ENCODE measurements around the gene DUS3L. TPM values are rescaled to one million over a fixed set of nuclear protein-coding genes. Genes with fewer than 3 reads are reported as not detected.
"Not testable (repeated sequence)": the region's sequence is repeated elsewhere in the genome, so short reads cannot be mapped to it uniquely, and the experiment has no call there.

The DUS3L gene
- total RNA-seq, 1 experiment from 2014 or later: 39.3 TPM

DNA sequence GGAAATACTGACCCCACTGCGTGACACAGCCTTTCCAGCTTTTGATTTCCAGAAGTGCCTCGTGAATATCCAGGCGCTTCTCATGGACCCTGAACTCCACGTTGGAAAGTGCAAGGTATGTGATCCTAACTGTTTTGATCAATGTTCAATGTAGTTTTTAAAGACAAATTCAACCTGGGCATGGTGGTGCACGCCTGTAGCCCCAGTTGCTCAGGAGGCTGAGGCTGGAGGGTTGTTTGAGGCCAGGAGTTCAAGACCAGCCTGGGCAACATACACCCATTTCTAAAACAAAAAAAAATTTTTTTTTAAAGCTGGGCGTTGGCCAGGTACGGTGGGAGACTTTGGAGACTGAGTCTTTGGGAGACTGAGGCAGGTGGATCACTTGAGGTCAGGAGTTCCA lies 39.3 kb downstream of the DUS3L start (continued):
- TF ChIP-seq ZNF317 (CRISPR knock-in tag; IDR thresholded peaks at IDR 0.05; ENCODE audit: borderline replicate concordance, low read depth): no peak
- no peak for TF ChIP-seq ZNF671 (CRISPR knock-in tag; IDR thresholded peaks at IDR 0.05)
- TF ChIP-seq IRF2 (CRISPR knock-in tag; IDR thresholded peaks at IDR 0.05; ENCODE audit: borderline replicate concordance, low read depth): no peak
- no peak for TF ChIP-seq KAT7 (CRISPR knock-in tag; IDR thresholded peaks at IDR 0.05; ENCODE audit: borderline replicate concordance)
- no peak for TF ChIP-seq CBFB (CRISPR knock-in tag; IDR thresholded peaks at IDR 0.05; ENCODE audit: low read depth)
- TF ChIP-seq, protein P1, sequence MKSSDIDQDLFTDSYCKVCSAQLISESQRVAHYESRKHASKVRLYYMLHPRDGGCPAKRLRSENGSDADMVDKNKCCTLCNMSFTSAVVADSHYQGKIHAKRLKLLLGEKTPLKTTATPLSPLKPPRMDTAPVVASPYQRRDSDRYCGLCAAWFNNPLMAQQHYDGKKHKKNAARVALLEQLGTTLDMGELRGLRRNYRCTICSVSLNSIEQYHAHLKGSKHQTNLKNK (CRISPR knock-in tag; IDR thresholded peaks at IDR 0.05): no peak
- no peak for TF ChIP-seq HMGA2 (CRISPR knock-in tag; IDR thresholded peaks at IDR 0.05)
- TF ChIP-seq FOXK1 (CRISPR knock-in tag; IDR thresholded peaks at IDR 0.05): no peak
- no peak for TF ChIP-seq NFE2L1 (CRISPR knock-in tag; IDR thresholded peaks at IDR 0.05)

DNA sequence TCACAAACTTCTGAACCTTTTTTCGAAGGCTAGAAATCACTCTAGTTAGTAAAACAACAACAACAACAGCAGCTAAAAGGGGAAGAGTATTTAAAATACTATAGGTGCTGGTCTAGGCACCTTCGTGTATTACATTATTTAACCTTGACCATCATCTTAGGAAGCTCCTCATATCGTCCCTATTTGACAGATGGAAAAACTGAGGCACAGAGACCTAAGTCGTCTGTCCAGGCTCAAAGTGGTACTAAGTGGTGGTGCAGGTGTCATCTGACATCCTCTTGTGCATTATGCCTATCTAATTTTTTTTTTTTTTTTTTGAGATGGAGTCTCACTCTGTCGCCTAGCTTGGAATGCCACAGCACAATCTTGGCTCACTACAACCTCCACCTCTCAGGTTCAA lies 41.5 kb downstream of the DUS3L start:
- Mint-ChIP-seq H3K4me3 (no peak overlapping the region), H3K27ac (no peak overlapping the region), H3K36me3 (no peaks in the 10 kb centered on the region), H3K27me3 (ENCODE audit: low read depth) (peaks cover 15% of the 10 kb centered on the region; the same call in 1 of the 2 replicates), H3K9me3 (no peaks in the 10 kb centered on the region), H3K4me1 (no peaks in the 10 kb centered on the region)
- ChIA-PET CTCF (interaction anchor here (0.5 to 0.6 kb wide), 2 partner anchors 273 to 582 kb away, joined by 3 read pairs; no protein-coding TSS in a partner anchor), POLR2A (no interaction called here)
- no peak for DNase-seq (ENCODE audit: low spot score)
- ATAC-seq: no peak
- TF ChIP-seq GABPB1 (CRISPR knock-in tag; IDR thresholded peaks at IDR 0.05) (no peak), RORB (CRISPR knock-in tag; IDR thresholded peaks at IDR 0.05) (no peak), ZNF671 (CRISPR knock-in tag; IDR thresholded peaks at IDR 0.05) (no peak), EMX1 (CRISPR knock-in tag; IDR thresholded peaks at IDR 0.05) (no peak), FOXJ3 (CRISPR knock-in tag; IDR thresholded peaks at IDR 0.05; ENCODE audit: borderline replicate concordance) (no peak)
- TF ChIP-seq, protein P2, sequence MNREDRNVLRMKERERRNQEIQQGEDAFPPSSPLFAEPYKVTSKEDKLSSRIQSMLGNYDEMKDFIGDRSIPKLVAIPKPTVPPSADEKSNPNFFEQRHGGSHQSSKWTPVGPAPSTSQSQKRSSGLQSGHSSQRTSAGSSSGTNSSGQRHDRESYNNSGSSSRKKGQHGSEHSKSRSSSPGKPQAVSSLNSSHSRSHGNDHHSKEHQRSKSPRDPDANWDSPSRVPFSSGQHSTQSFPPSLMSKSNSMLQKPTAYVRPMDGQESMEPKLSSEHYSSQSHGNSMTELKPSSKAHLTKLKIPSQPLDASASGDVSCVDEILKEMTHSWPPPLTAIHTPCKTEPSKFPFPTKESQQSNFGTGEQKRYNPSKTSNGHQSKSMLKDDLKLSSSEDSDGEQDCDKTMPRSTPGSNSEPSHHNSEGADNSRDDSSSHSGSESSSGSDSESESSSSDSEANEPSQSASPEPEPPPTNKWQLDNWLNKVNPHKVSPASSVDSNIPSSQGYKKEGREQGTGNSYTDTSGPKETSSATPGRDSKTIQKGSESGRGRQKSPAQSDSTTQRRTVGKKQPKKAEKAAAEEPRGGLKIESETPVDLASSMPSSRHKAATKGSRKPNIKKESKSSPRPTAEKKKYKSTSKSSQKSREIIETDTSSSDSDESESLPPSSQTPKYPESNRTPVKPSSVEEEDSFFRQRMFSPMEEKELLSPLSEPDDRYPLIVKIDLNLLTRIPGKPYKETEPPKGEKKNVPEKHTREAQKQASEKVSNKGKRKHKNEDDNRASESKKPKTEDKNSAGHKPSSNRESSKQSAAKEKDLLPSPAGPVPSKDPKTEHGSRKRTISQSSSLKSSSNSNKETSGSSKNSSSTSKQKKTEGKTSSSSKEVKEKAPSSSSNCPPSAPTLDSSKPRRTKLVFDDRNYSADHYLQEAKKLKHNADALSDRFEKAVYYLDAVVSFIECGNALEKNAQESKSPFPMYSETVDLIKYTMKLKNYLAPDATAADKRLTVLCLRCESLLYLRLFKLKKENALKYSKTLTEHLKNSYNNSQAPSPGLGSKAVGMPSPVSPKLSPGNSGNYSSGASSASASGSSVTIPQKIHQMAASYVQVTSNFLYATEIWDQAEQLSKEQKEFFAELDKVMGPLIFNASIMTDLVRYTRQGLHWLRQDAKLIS (CRISPR knock-in tag; IDR thresholded peaks at IDR 0.05; ENCODE audit: borderline replicate concordance): no peak
- TF ChIP-seq, protein P3, sequence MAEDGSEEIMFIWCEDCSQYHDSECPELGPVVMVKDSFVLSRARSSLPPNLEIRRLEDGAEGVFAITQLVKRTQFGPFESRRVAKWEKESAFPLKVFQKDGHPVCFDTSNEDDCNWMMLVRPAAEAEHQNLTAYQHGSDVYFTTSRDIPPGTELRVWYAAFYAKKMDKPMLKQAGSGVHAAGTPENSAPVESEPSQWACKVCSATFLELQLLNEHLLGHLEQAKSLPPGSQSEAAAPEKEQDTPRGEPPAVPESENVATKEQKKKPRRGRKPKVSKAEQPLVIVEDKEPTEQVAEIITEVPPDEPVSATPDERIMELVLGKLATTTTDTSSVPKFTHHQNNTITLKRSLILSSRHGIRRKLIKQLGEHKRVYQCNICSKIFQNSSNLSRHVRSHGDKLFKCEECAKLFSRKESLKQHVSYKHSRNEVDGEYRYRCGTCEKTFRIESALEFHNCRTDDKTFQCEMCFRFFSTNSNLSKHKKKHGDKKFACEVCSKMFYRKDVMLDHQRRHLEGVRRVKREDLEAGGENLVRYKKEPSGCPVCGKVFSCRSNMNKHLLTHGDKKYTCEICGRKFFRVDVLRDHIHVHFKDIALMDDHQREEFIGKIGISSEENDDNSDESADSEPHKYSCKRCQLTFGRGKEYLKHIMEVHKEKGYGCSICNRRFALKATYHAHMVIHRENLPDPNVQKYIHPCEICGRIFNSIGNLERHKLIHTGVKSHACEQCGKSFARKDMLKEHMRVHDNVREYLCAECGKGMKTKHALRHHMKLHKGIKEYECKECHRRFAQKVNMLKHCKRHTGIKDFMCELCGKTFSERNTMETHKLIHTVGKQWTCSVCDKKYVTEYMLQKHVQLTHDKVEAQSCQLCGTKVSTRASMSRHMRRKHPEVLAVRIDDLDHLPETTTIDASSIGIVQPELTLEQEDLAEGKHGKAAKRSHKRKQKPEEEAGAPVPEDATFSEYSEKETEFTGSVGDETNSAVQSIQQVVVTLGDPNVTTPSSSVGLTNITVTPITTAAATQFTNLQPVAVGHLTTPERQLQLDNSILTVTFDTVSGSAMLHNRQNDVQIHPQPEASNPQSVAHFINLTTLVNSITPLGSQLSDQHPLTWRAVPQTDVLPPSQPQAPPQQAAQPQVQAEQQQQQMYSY (CRISPR knock-in tag; IDR thresholded peaks at IDR 0.05): no peak
- TF ChIP-seq, protein P1 (CRISPR knock-in tag; IDR thresholded peaks at IDR 0.05): no peak
- TF ChIP-seq, protein P4, sequence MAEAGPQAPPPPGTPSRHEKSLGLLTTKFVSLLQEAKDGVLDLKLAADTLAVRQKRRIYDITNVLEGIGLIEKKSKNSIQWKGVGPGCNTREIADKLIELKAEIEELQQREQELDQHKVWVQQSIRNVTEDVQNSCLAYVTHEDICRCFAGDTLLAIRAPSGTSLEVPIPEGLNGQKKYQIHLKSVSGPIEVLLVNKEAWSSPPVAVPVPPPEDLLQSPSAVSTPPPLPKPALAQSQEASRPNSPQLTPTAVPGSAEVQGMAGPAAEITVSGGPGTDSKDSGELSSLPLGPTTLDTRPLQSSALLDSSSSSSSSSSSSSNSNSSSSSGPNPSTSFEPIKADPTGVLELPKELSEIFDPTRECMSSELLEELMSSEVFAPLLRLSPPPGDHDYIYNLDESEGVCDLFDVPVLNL (CRISPR knock-in tag; IDR thresholded peaks at IDR 0.05; ENCODE audit: borderline replicate concordance, low read depth): no peak
- TF ChIP-seq, protein P5, sequence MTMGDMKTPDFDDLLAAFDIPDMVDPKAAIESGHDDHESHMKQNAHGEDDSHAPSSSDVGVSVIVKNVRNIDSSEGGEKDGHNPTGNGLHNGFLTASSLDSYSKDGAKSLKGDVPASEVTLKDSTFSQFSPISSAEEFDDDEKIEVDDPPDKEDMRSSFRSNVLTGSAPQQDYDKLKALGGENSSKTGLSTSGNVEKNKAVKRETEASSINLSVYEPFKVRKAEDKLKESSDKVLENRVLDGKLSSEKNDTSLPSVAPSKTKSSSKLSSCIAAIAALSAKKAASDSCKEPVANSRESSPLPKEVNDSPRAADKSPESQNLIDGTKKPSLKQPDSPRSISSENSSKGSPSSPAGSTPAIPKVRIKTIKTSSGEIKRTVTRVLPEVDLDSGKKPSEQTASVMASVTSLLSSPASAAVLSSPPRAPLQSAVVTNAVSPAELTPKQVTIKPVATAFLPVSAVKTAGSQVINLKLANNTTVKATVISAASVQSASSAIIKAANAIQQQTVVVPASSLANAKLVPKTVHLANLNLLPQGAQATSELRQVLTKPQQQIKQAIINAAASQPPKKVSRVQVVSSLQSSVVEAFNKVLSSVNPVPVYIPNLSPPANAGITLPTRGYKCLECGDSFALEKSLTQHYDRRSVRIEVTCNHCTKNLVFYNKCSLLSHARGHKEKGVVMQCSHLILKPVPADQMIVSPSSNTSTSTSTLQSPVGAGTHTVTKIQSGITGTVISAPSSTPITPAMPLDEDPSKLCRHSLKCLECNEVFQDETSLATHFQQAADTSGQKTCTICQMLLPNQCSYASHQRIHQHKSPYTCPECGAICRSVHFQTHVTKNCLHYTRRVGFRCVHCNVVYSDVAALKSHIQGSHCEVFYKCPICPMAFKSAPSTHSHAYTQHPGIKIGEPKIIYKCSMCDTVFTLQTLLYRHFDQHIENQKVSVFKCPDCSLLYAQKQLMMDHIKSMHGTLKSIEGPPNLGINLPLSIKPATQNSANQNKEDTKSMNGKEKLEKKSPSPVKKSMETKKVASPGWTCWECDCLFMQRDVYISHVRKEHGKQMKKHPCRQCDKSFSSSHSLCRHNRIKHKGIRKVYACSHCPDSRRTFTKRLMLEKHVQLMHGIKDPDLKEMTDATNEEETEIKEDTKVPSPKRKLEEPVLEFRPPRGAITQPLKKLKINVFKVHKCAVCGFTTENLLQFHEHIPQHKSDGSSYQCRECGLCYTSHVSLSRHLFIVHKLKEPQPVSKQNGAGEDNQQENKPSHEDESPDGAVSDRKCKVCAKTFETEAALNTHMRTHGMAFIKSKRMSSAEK (CRISPR knock-in tag; IDR thresholded peaks at IDR 0.05; ENCODE audit: borderline replicate concordance): no peak

DNA sequence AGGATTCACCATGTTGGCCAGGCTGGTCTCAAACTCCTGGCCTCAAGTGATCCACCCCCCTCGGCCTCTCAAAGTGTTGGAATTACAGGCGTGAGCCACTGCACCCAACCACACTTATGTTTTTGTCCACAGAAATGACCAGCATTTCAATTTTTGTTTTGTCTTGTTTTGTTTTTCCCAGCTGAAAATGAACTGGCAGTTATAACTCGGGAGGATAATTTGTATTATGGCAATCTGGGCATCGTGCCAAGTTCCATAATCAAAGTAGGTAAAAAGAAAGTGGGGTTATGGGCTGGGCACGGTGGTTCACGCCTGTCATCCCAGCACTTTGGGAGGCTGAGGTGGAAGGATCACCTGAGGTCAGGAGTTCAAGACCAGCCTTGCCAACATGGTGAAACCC lies 42.0 kb downstream of the DUS3L start:
- peaks cover 13% of the 10 kb centered on the region; the same call in 1 of the 2 replicates for H3K27me3 Mint-ChIP-seq (ENCODE audit: low read depth)
- H3K9me3 Mint-ChIP-seq; H3K27ac Mint-ChIP-seq; ATAC-seq; H3K36me3 Mint-ChIP-seq; POLR2A ChIA-PET; H3K4me3 Mint-ChIP-seq; H3K4me1 Mint-ChIP-seq; DNase-seq (ENCODE audit: low spot score): not testable (repeated sequence)
- CTCF ChIA-PET: interaction anchor here (0.5 to 0.7 kb wide), 2 partner anchors 583 to 737 kb away, joined by 3 read pairs; no protein-coding TSS in a partner anchor

DNA sequence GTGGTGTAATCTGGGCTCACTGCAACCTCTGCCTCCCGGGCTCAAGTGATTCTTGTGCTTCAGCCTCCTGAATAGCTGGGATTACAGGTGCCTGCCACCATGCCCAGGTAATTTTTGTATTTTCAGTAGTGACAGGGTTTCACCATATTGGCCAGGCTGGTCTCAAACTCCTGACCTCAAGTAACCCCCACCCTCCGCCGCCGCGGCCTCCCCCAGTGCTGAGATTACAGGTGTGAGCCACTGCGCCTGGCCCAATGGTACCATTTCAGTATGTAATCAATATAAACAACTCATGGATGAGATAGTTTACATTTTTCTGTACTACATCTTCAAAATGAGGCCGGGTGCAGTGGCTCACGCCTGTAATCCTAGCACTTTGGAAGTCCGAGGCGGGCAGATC lies 46.0 kb downstream of the DUS3L start:
- ATAC-seq; POLR2A ChIA-PET; H3K9me3 Mint-ChIP-seq; H3K4me3 Mint-ChIP-seq; H3K4me1 Mint-ChIP-seq; DNase-seq (ENCODE audit: low spot score); H3K27ac Mint-ChIP-seq; CTCF ChIA-PET; H3K36me3 Mint-ChIP-seq: not testable (repeated sequence)
- peaks cover 16% of the 10 kb centered on the region for H3K27me3 Mint-ChIP-seq (ENCODE audit: low read depth)

All from WTC11 (cell line).